Activated CD8-positive, alpha-beta memory T cell treated with anti-CD3 and anti-CD28 coated beads, Interleukin-2, amount 10 ng/mL, durations not matched to agents 7 days and 5 days (primary cell): Measurements from ENCODE around the gene RIN1. TPM values are rescaled to one million over a fixed set of nuclear protein-coding genes. Genes with fewer than 3 reads are reported as not detected.

Experiments used
- ATAC-seq: fragments of 150-1000 bp; cut with Tn5 transposase; one replicate; pipeline ENCODE4 v1.10.0; 2021; ENCODE audit warnings: moderate library complexity
- CTCF ChIA-PET: fragments of 350-600 bp; sonication (Branson Sonifier 250); formaldehyde crosslinking; loops from one replicate; lab custom pipeline; 2021; ENCODE audit warnings: antibody characterized with exemption; lab: Charles Lee
- DNase-seq: peaks from one replicate; pipeline ENCODE4 v3.0.0-alpha.2; 2020
- H3K27ac Mint-ChIP-seq: one replicate; pipeline ENCODE4 v1.8.0; 2021; ENCODE audit warnings: mild to moderate bottlenecking, mixed read lengths
- H3K27me3 Mint-ChIP-seq: one replicate; pipeline ENCODE4 v1.8.0; 2021; ENCODE audit warnings: mixed read lengths
- H3K36me3 Mint-ChIP-seq: one replicate; pipeline ENCODE4 v1.8.0; 2021; ENCODE audit warnings: mild to moderate bottlenecking, mixed read lengths
- H3K4me1 Mint-ChIP-seq: one replicate; pipeline ENCODE4 v1.8.0; 2021; ENCODE audit warnings: mixed read lengths
- H3K4me3 Mint-ChIP-seq: one replicate; pipeline ENCODE4 v1.8.0; 2021; ENCODE audit warnings: mild to moderate bottlenecking, moderate library complexity, mixed read lengths
- H3K9me3 Mint-ChIP-seq: one replicate; pipeline ENCODE4 v1.8.0; 2022; ENCODE audit warnings: low read depth, mixed read lengths
- total RNA-seq, 2 experiments: library from RNA; stranded (reverse); gene quantifications; one replicate each; pipeline ENCODE4 v1.2.3, GENCODE V29; 2021

Gene RIN1
- total RNA-seq, 2 experiments from 2014 or later, result 0.68 to 2.5 TPM

- CTCF ChIA-PET, result interaction anchor here (0.6 to 7.0 kb wide), 13 partner anchors 12 to 296 kb away, joined by 3 to 72 read pairs (median 5); partner anchors contain the start of gene SLC29A2
- ATAC-seq, result no peak
These were observed 10.5 kb upstream of the RIN1 start for GRCh38 chr11:66346476-66347424.

GRCh38 chr11:66345316-66345649 lies 9.0 kb upstream of the RIN1 start:
- peak overlapping the region; percentile 95 for H3K27ac Mint-ChIP-seq
- H3K27me3 Mint-ChIP-seq, result no peaks in the 10 kb centered on the region
- no peak for ATAC-seq
- no peaks in the 10 kb centered on the region for H3K9me3 Mint-ChIP-seq
- CTCF ChIA-PET, result interaction anchor here (1.6 to 7.0 kb wide), 7 partner anchors 10 to 62 kb away, joined by 5 to 72 read pairs (median 9); partner anchors contain the start of gene RIN1
- peak overlapping the region; percentile 95 for H3K4me3 Mint-ChIP-seq
- H3K36me3 Mint-ChIP-seq, result peaks cover 10% of the 10 kb centered on the region
- DNase-seq, result no peak
- H3K4me1 Mint-ChIP-seq, result peaks cover 47% of the 10 kb centered on the region

More at GRCh38 chr11:66346476-66347424, 10.5 kb upstream of the RIN1 start:
- Mint-ChIP-seq H3K27ac (peak overlapping the region; percentile 95), H3K36me3 (peaks cover 3% of the 10 kb centered on the region), H3K9me3 (no peaks in the 10 kb centered on the region), H3K4me1 (peaks cover 47% of the 10 kb centered on the region), H3K27me3 (no peaks in the 10 kb centered on the region), H3K4me3 (peak overlapping the region; percentile 77)
- no peak for DNase-seq

GRCh38 chr11:66344550-66345315 lies 8.5 kb upstream of the RIN1 start, which contains the start of gene BRMS1:
BRMS1 (minus strand) TSS chr11:66345104; CDS start chr11:66342234, 2,870 bp downstream.
- ATAC-seq (peak; percentile 81), DNase-seq (peak; percentile 99)
- Mint-ChIP-seq H3K27me3 (no peaks in the 10 kb centered on the region), H3K4me1 (peaks cover 47% of the 10 kb centered on the region), H3K27ac (peak within 1 kb of the TSS; percentile 95), H3K9me3 (no peaks in the 10 kb centered on the region), H3K36me3 (peaks cover 10% of the 10 kb centered on the region), H3K4me3 (peak within 1 kb of the TSS; percentile 95)
- CTCF ChIA-PET, result interaction anchor here (1.1 to 7.0 kb wide), 8 partner anchors 10 to 62 kb away, joined by 3 to 72 read pairs (median 7); partner anchors contain the start of gene RIN1

GRCh38 chr11:66343176-66343575 lies 6.9 kb upstream of the RIN1 start:
- Mint-ChIP-seq H3K27me3 (no peaks in the 10 kb centered on the region), H3K9me3 (no peaks in the 10 kb centered on the region), H3K4me1 (peaks cover 51% of the 10 kb centered on the region), H3K36me3 (peaks cover 15% of the 10 kb centered on the region), H3K27ac (peak overlapping the region; percentile 13), H3K4me3 (peak overlapping the region; percentile 95)
- CTCF ChIA-PET, result interaction anchor here (1.2 to 7.0 kb wide), 8 partner anchors 8 to 563 kb away, joined by 3 to 72 read pairs (median 4); partner anchors contain the start of gene RIN1
- no peak for DNase-seq
- ATAC-seq, result no peak

- Mint-ChIP-seq H3K4me3 (no peak overlapping the region), H3K27me3 (no peaks in the 10 kb centered on the region), H3K27ac (no peak overlapping the region), H3K4me1 (peaks cover 60% of the 10 kb centered on the region), H3K9me3 (no peaks in the 10 kb centered on the region), H3K36me3 (peaks cover 25% of the 10 kb centered on the region)
- no peak for ATAC-seq
- CTCF ChIA-PET, result interaction anchor here (4.2 to 6.9 kb wide), 2 partner anchors 29 kb away, joined by 26 to 72 read pairs; no protein-coding TSS in a partner anchor
- DNase-seq, result no peak
These were observed 5.4 kb upstream of the RIN1 start for GRCh38 chr11:66341502-66342126.

- no peak overlapping the region for H3K27ac Mint-ChIP-seq
- no peak for DNase-seq
- peaks cover 26% of the 10 kb centered on the region for H3K36me3 Mint-ChIP-seq
- peaks cover 61% of the 10 kb centered on the region for H3K4me1 Mint-ChIP-seq
- ATAC-seq, result no peak
- H3K27me3 Mint-ChIP-seq, result no peaks in the 10 kb centered on the region
- no peaks in the 10 kb centered on the region for H3K9me3 Mint-ChIP-seq
- CTCF ChIA-PET, result interaction anchor here (4.2 kb wide), 1 partner anchor 29 kb away, joined by 26 read pairs; no protein-coding TSS in a partner anchor
- no peak overlapping the region for H3K4me3 Mint-ChIP-seq
These were observed 4.6 kb upstream of the RIN1 start for GRCh38 chr11:66340596-66341501.

GRCh38 chr11:66339686-66340483 lies 3.7 kb upstream of the RIN1 start:
- ATAC-seq (no peak), DNase-seq (no peak)
- H3K4me1 Mint-ChIP-seq, result peaks cover 57% of the 10 kb centered on the region
- CTCF ChIA-PET, result interaction anchor here (1.4 to 4.2 kb wide), 2 partner anchors 11 to 28 kb away, joined by 5 to 26 read pairs; no protein-coding TSS in a partner anchor
- no peaks in the 10 kb centered on the region for H3K27me3 Mint-ChIP-seq
- no peak overlapping the region for H3K4me3 Mint-ChIP-seq
- H3K36me3 Mint-ChIP-seq, result peaks cover 26% of the 10 kb centered on the region
- H3K9me3 Mint-ChIP-seq, result no peaks in the 10 kb centered on the region
- H3K27ac Mint-ChIP-seq, result no peak overlapping the region

- H3K27ac Mint-ChIP-seq, result no peak overlapping the region
- H3K9me3 Mint-ChIP-seq, result no peaks in the 10 kb centered on the region
- no peak overlapping the region for H3K4me3 Mint-ChIP-seq
- DNase-seq (no peak), ATAC-seq (no peak)
- H3K27me3 Mint-ChIP-seq, result no peaks in the 10 kb centered on the region
- peaks cover 52% of the 10 kb centered on the region for H3K4me1 Mint-ChIP-seq
- CTCF ChIA-PET, result interaction anchor here (1.4 to 4.2 kb wide), 2 partner anchors 10 to 27 kb away, joined by 5 to 26 read pairs; no protein-coding TSS in a partner anchor
- H3K36me3 Mint-ChIP-seq, result peaks cover 26% of the 10 kb centered on the region
These were observed 3.0 kb upstream of the RIN1 start for GRCh38 chr11:66339162-66339675.

GRCh38 chr11:66338276-66339161 lies 2.3 kb upstream of the RIN1 start:
- no peaks in the 10 kb centered on the region for H3K9me3 Mint-ChIP-seq
- H3K4me3 Mint-ChIP-seq, result no peak overlapping the region
- H3K27me3 Mint-ChIP-seq, result no peaks in the 10 kb centered on the region
- no peak for DNase-seq
- no peak for ATAC-seq
- peaks cover 45% of the 10 kb centered on the region for H3K4me1 Mint-ChIP-seq
- peaks cover 26% of the 10 kb centered on the region for H3K36me3 Mint-ChIP-seq
- CTCF ChIA-PET, result interaction anchor here (1.3 to 4.2 kb wide), 3 partner anchors 10 to 26 kb away, joined by 5 to 26 read pairs (median 5); no protein-coding TSS in a partner anchor
- no peak overlapping the region for H3K27ac Mint-ChIP-seq

- DNase-seq, result no peak
- Mint-ChIP-seq H3K9me3 (no peaks in the 10 kb centered on the region), H3K36me3 (peaks cover 26% of the 10 kb centered on the region), H3K27ac (peak overlapping the region; percentile 68), H3K27me3 (no peaks in the 10 kb centered on the region), H3K4me3 (peak overlapping the region; percentile 26), H3K4me1 (peaks cover 36% of the 10 kb centered on the region)
- CTCF ChIA-PET, result interaction anchor here (1.0 to 8.7 kb wide), 6 partner anchors 7 to 48 kb away, joined by 3 to 174 read pairs (median 12); partner anchors contain the start of genes BRMS1 and YIF1A
- no peak for ATAC-seq
These were observed 1.1 kb upstream of the RIN1 start for GRCh38 chr11:66337103-66337899.
